LoVo (cell line): ENCODE data around the gene FRMD5.

Source experiments
- DNase-seq: peaks from one replicate; pipeline ENCODE4 v3.0.0-alpha.2; 2016; ENCODE audit warnings: low spot score

Gene FRMD5

DNA sequence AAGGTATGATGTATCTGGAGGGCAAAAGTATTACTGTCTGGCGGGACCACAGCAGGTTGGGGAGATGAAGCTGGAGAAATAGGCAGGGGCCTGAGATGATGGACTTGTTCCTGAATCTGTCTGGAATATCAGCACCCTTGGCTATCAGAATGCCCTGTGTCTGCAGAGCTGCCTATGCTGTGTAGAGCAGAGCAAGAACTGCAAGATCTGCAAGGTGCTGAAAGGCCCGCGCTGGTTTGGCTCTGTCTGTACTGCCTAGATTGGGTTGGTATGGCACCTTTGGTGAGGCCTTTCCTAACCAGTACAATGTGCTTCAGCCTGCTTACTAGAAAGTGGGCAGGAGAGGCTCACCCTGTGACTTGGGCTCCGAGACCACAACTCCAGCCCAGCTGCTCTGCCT, 271.5 kb downstream of the FRMD5 start:
- DNase-seq, result no peak

DNA sequence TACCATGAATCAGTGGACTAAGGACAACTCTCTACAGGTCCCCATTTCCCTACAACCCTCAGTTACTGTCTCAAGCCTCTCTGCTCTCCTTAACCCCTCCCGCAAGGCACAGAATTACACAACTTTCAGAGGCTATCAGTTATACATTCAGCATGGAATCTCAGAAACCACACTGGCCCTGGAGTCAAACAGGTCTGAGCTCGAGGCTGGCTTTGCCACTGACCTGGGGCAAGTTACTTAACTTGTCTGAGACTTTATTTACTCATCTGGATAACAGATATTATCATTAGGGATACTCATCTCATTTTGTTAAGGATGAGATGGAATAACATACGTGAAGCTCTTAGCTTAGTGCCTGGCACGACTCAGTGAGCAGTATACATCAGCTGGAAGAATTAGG, 273.1 kb downstream of the FRMD5 start:
- no peak for DNase-seq

- no peak for DNase-seq
These were observed 274.3 kb downstream of the FRMD5 start for GRCh38 chr15:43920815-43921214.

GRCh38 chr15:43920254-43920600, 274.8 kb downstream of the FRMD5 start:
- no peak for DNase-seq

- no peak for DNase-seq
These were observed 275.4 kb downstream of the FRMD5 start for GRCh38 chr15:43919540-43920253.

- no peak for DNase-seq
These were observed 276.4 kb downstream of the FRMD5 start for GRCh38 chr15:43918717-43919116.

- DNase-seq, result no peak
These were observed 278.8 kb downstream of the FRMD5 start for GRCh38 chr15:43916326-43916660.

DNA sequence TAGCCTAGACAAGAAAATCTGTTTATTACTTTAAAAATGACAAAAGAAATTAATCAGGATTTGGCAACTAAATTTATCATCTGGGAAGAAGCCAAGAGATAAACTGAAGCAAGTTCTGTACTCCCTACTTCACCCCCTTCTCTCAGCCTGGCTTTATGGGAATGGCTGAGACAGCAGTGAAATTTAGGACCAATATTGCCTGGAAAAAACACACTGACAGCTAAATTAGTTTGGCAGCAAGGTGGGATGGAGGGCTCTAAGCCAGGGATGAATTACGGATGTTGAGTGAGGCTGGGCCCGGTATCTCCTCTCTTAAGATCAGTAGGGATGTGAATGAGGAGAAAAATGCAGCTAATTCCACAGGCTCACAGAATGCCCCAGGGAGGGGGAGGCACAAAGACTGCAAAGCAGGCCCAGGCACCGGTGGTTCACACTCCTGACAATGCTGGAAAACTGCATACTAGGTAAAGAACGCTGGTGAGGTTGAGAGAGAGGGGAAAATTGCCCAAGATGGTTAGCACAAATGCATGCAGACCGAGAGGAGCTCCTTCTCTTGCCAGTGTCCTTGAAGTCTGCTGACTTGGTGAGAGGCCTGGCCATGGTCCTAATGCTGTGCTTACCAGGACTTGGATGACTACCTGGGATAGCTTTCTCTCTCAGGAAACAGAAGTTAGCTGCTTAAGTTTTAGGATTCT, 279.3 kb downstream of the FRMD5 start:
- DNase-seq, result no peak

- no peak for DNase-seq
These were observed 281.1 kb downstream of the FRMD5 start for GRCh38 chr15:43913941-43914340.

DNA sequence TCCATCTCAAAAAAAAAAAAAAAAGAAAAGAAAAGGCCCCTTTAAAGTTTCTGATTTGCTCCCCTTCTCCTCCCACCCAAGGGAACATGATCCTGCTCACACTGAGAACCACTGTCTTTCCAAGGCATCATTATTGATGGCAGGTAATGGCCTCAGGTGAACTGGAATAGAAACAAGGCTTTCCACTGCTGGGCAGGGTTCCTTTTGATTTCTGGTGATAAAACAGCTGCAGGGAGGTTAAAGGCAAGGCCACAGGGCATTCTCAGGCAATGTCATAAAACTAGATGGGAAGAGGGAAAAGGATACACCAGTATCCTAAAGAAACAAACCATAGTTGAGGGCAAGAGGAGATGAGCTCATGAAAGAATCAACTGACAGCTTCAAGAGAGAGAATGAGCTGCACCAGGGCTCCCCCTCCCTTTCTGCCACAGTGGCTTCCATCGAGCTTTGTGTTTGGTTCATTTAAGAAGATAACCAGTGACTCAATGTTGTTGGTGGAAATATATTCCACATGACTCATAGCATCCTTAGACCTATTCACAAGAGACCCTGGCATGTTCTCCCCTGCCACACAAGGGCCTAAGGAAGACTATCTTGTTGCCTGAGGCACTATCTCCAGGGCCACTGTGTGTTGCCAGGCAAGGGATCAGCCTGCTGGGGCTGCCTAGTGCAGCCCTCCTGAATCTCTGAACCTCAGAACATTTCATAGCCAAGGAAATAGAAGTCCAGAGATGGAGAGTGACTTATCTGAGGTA, 281.9 kb downstream of the FRMD5 start:
- peak; percentile 81 for DNase-seq

GRCh38 chr15:43912208-43912607, 282.9 kb downstream of the FRMD5 start:
- no peak for DNase-seq

GRCh38 chr15:43911235-43911781, 283.8 kb downstream of the FRMD5 start:
- DNase-seq, result peak; percentile 50

GRCh38 chr15:43908516-43909050, 286.5 kb downstream of the FRMD5 start:
- no peak for DNase-seq

DNA sequence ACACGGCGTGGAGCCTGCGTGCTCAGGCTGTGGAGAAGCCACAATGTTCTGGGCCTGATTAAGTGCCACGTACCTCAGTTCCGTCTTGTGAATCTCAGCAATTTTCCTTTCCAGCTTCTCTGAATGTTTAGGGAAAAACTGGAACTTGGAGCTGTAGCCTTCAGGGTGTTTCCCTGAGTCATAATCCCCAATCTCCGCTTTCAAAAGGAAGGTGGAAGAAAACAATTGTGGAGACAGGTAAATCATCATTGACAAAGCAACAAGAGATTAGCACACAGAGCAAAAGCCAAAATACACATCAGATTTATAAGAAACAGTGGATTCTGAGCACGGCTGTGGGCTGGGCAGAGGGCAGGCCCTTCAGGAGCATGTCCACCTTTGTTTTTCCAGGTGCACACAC, 289.3 kb downstream of the FRMD5 start:
- DNase-seq, result no peak

DNA sequence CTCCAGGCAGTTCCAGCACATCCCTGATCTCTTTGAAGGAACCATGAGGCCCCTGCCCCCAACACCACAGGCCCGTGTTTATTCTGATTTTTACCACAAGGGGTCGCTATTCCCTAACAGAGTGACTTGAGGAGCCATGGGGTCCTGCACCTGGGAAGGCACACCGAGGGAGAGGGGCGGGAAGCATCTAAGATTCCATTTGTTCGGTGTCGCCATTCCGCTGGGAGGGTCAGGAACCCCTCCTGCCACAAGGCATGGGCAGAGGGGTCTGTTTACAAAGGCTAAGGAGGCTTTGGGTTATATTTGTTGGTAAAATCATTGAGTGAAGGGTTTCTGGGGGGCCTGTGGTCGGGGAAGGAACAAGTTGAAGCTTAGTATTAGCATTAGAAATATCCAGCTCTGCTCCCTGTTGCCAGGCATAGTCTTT, 291.2 kb downstream of the FRMD5 start:
- peak; percentile 37 for DNase-seq

DNA sequence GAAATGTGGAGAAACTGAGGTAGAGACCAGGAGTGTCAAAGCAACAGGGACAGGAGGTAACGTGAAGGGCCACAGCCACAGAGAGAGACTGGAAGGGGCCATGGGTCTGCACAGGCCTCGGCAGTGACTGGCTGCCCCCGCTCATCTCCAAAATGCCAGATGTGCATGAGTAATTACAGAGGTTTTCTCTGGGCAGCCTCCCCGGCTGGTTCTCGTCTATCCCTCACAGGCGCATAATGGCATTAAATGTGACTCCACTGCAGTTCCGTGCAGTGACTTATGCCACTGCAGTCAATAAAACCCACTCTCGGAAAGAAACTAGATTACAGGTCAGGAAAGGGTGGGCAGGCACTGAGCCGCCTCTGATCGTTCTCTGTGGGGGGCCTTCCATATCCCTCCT, 293.6 kb downstream of the FRMD5 start:
- DNase-seq, result no peak

DNA sequence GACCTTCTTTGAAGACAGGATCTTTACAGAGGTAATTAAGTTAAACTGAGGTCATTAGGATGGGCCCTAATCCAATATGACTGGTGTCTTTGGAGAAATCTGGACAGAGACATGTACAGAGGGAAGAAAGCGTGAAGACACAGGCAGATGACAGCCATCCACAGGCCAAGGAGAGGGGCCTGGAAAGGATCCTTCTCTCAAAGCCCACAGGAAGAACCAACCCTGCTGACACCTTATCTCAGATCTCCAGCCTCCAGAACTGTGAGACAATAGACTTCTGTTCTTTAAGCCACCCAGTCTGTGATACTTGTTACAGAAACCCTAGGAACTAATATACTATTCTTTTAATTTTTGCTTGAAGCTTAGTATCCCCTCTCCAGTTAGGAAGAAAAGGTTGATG, 294.1 kb downstream of the FRMD5 start:
- no peak for DNase-seq

DNA sequence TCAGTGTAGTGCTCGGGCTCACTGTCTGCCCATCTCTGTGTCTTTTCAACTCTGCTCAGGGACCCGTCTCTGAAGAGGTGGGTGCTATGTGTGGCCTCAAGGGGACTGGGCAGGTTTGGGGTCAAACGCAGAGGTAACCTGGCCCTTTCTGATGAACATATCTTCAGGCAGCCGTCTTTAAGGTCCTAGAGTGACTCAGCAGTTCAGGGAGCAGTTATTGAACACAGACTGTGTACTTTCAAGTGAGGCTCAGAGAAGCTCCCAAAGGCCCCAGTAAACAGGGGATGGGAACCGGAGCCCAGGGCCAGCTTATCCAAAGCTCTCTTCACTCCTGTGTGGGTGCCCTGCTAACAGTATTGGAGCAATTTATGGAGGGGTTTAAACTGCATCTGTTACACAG, 295.1 kb downstream of the FRMD5 start:
- DNase-seq, result no peak

DNA sequence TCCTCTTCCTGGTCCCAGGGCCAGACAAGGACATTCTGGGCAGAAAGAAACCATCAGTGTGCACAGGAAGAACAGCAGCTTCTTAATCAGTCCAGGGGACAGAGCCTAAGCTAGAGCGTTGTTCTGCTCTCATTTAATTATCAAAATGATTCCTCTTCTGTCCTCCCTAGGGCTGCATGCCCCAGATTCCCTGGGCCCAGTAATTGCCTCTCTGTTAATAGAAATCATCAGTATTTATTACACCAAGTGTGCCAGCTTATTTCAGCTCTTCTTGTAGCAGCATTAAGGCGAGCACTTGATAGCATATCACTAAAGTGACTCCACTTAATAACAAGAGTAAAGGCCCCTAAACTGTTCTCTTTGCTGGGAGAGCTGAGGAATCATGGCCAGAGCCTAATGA, 296.2 kb downstream of the FRMD5 start:
- DNase-seq, result no peak

DNA sequence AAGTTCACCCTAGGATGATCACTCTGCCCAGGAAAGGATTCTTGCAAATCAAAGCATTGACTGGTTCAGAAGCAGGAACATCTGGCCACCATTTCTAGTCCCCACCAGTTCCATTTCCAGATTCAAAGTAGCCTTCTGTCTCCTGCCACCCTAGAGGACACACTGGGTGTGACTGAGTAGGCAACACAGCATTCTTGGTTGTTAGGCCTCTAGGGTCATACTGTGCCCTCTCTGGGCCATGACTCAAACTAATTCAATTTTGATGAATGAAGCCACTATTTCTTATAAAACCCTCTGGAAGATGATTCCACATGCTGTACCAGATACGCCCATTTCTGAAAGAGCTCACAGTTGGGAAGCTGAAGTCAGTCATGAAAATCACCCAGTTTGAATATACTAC, 298.5 kb downstream of the FRMD5 start:
- DNase-seq, result no peak

GRCh38 chr15:43895586-43895985, 299.5 kb downstream of the FRMD5 start:
- DNase-seq, result no peak

DNA sequence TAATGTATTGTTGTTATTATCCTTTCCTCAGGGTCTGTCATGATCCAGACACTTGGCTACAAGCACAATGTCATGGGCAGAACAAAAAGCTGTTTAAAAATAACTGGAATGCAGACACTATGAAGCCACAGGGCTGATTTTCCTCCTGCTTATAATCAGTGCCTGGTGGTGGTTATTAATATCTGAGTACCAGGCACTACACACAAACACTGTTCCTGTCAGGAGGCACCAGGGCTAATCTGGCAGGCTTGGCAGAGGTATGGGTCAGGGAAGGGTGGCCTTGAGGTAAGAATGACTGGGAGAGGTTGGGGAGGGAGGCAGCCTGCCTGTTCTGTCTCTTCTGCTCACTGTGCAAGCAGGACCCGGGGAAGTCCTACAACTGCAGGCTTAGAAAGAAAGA, 301.1 kb downstream of the FRMD5 start:
- no peak for DNase-seq

DNA sequence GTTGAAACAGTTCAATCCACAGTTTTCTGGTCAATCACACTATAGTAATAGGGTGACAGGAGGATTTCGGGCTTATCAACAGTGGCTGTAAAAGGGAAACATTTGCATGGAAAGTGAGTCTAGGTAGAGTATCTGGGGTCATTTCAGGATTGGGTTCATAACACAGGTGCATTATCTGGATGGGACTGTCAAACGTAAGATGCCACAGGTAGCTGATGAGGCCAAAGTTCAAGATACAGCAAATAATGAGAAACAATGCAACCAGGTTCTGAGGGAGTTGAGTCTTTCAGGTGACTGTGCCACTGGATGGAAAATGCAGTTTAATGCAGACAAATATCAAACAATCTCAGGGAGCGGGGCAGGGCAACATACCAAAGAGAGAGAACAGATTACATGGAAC, 306.0 kb downstream of the FRMD5 start:
- DNase-seq, result no peak
